Central memory CD4-positive, alpha-beta T cell (primary cell): ENCODE results near the gene AFG3L2.
"Not testable (repeated sequence)": the region's sequence is repeated elsewhere in the genome, so short reads cannot be mapped to it uniquely, and the experiment has no call there.

Experiments used
- DNase-seq: peaks from one replicate; pipeline ENCODE4 v3.0.0; 2022

AFG3L2 gene

GRCh38 chr18:12394428-12394827, 17.4 kb upstream of the AFG3L2 start:
- DNase-seq = no peak

- DNase-seq = no peak
Observed at GRCh38 chr18:12393998-12394397, 17.0 kb upstream of the AFG3L2 start.

- DNase-seq = no peak
Observed at GRCh38 chr18:12393510-12393909, 16.5 kb upstream of the AFG3L2 start.

GRCh38 chr18:12391487-12392165, 14.6 kb upstream of the AFG3L2 start:
- DNase-seq = peak; percentile 39

GRCh38 chr18:12388442-12388841, 11.4 kb upstream of the AFG3L2 start:
- no peak for DNase-seq

- DNase-seq = no peak
Observed at GRCh38 chr18:12384261-12384660, 7.2 kb upstream of the AFG3L2 start.

GRCh38 chr18:12383759-12384158, 6.7 kb upstream of the AFG3L2 start:
- not testable (repeated sequence) for DNase-seq

GRCh38 chr18:12382221-12382814, 5.3 kb upstream of the AFG3L2 start:
- DNase-seq = not testable (repeated sequence)

- DNase-seq = not testable (repeated sequence)
Observed at GRCh38 chr18:12378198-12378558, 1.2 kb upstream of the AFG3L2 start.

- DNase-seq = no peak
Observed at GRCh38 chr18:12377556-12378197, 650 bp upstream of the AFG3L2 start.

- no peak for DNase-seq
Observed at GRCh38 chr18:12376034-12376753, 833 bp downstream of the AFG3L2 start.

GRCh38 chr18:12374401-12374800, 2.6 kb downstream of the AFG3L2 start:
- DNase-seq = no peak

- no peak for DNase-seq
Observed at GRCh38 chr18:12373771-12374116, 3.3 kb downstream of the AFG3L2 start.

- DNase-seq = no peak
Observed at GRCh38 chr18:12373116-12373770, 3.8 kb downstream of the AFG3L2 start.

GRCh38 chr18:12372406-12372805, 4.6 kb downstream of the AFG3L2 start:
- DNase-seq = no peak

- no peak for DNase-seq
Observed at GRCh38 chr18:12371590-12371989, 5.4 kb downstream of the AFG3L2 start.

- DNase-seq = no peak
Observed at GRCh38 chr18:12369211-12369610, 7.8 kb downstream of the AFG3L2 start.

- DNase-seq = no peak
Observed at GRCh38 chr18:12366784-12367183, 10.2 kb downstream of the AFG3L2 start.

GRCh38 chr18:12366379-12366778, 10.6 kb downstream of the AFG3L2 start:
- no peak for DNase-seq

GRCh38 chr18:12362473-12363174, 14.4 kb downstream of the AFG3L2 start:
- DNase-seq = no peak

GRCh38 chr18:12361770-12362378, 15.2 kb downstream of the AFG3L2 start:
- DNase-seq = no peak

GRCh38 chr18:12359515-12359927, 17.5 kb downstream of the AFG3L2 start:
- no peak for DNase-seq
